Mesenchymal stem cell (in vitro differentiated cells and primary cell): ENCODE results near the gene RNU1-4.
"Not testable (repeated sequence)": the region's sequence is repeated elsewhere in the genome, so short reads cannot be mapped to it uniquely, and the experiment has no call there.

Experiments
- DNase-seq: peaks from one replicate; pipeline ENCODE4 v3.0.0-alpha.2; 2013
- H2AFZ ChIP-seq: one replicate; pipeline ENCODE4 v1.6.1; 2013; ENCODE audit warnings: low read depth, mild to moderate bottlenecking, control low read depth, inconsistent platforms, low read length, moderate library complexity
- H2AK5ac ChIP-seq: 2 replicates; pipeline ENCODE4 v1.6.1; 2013; ENCODE audit warnings: low read length, moderate library complexity, mild to moderate bottlenecking, inconsistent platforms; ENCODE audit not compliant: severe bottlenecking
- H2BK120ac ChIP-seq: one replicate; pipeline ENCODE4 v1.6.1; 2013; ENCODE audit warnings: low read depth, mild to moderate bottlenecking, inconsistent platforms, low read length, moderate library complexity
- H2BK12ac ChIP-seq, 2 experiments: one replicate each; pipeline ENCODE4 v1.6.1; 2013; ENCODE audit warnings: inconsistent platforms in 2 of 2, low read length in 2 of 2, mild to moderate bottlenecking in 2 of 2, moderate library complexity in 2 of 2, control low read depth in 1 of 2
- H2BK15ac ChIP-seq: one replicate; pipeline ENCODE4 v1.6.1; 2013; ENCODE audit warnings: mild to moderate bottlenecking, low read depth, inconsistent platforms; ENCODE audit not compliant: poor library complexity, severe bottlenecking
- H2BK5ac ChIP-seq: 2 replicates; pipeline ENCODE4 v1.6.1; 2013; ENCODE audit warnings: low read depth, mild to moderate bottlenecking, low read length, control low read depth, inconsistent platforms; ENCODE audit not compliant: poor library complexity, severe bottlenecking
- H3K14ac ChIP-seq, 2 experiments: one replicate each; pipeline ENCODE4 v1.6.1; 2013; ENCODE audit warnings: inconsistent platforms in 2 of 2, low read length in 2 of 2, control low read depth in 1 of 2, mild to moderate bottlenecking in 1 of 2, moderate library complexity in 1 of 2
- H3K18ac ChIP-seq, 2 experiments: one replicate each; pipeline ENCODE4 v1.6.1; 2013; ENCODE audit warnings: inconsistent platforms in 2 of 2, low read length in 2 of 2, control low read depth in 1 of 2, low read depth in 1 of 2, mild to moderate bottlenecking in 1 of 2
- H3K23ac ChIP-seq, 2 experiments: one replicate each; pipeline ENCODE4 v1.6.1; 2013; ENCODE audit warnings: inconsistent platforms in 2 of 2, low read length in 2 of 2, mild to moderate bottlenecking in 2 of 2, moderate library complexity in 2 of 2, control low read depth in 1 of 2
- H3K27ac ChIP-seq: 2 replicates; pipeline ENCODE4 v1.5.1; 2013; ENCODE audit warnings: mild to moderate bottlenecking, moderate library complexity, low read length, control low read depth, inconsistent platforms; ENCODE audit not compliant: poor library complexity, severe bottlenecking
- H3K27me3 ChIP-seq, 2 experiments: 2 replicates each; pipeline versions ENCODE4 v1.6.1 to v1.7.0; 2013; ENCODE audit warnings: low read length in 2 of 2, mild to moderate bottlenecking in 2 of 2, moderate library complexity in 2 of 2, control low read depth in 1 of 2, inconsistent platforms in 1 of 2; ENCODE audit not compliant: control insufficient read depth in 1 of 2, insufficient read depth in 1 of 2
- H3K36me3 ChIP-seq, 2 experiments: 2 replicates each; pipeline versions ENCODE4 v1.6.1 to v1.7.0; 2013; ENCODE audit warnings: low read length in 2 of 2, control low read depth in 1 of 2, inconsistent platforms in 1 of 2, low read depth in 1 of 2, mild to moderate bottlenecking in 1 of 2; ENCODE audit not compliant: insufficient read depth in 2 of 2, control insufficient read depth in 1 of 2
- H3K4ac ChIP-seq, 2 experiments: one replicate each; pipeline ENCODE4 v1.6.1; 2013; ENCODE audit warnings: inconsistent platforms in 2 of 2, low read length in 2 of 2, mild to moderate bottlenecking in 2 of 2, moderate library complexity in 2 of 2, control low read depth in 1 of 2, low read depth in 1 of 2
- H3K4me1 ChIP-seq: 2 replicates; pipeline ENCODE4 v1.6.1; 2013; ENCODE audit warnings: low read depth, low read length, control low read depth; ENCODE audit not compliant: control insufficient read depth, insufficient read depth
- H3K4me2 ChIP-seq: 2 replicates; pipeline ENCODE4 v1.6.1; 2013; ENCODE audit warnings: low read length, mild to moderate bottlenecking, inconsistent platforms; ENCODE audit not compliant: poor library complexity, severe bottlenecking
- H3K4me3 ChIP-seq, 2 experiments: 2 replicates each; pipeline versions ENCODE4 v1.5.1 to v1.7.0; 2013; ENCODE audit warnings: low read length in 2 of 2, mild to moderate bottlenecking in 2 of 2, control low read depth in 1 of 2, low read depth in 1 of 2; ENCODE audit not compliant: insufficient read depth in 1 of 2
- H3K79me1 ChIP-seq: replicated peaks from 2 replicates; pipeline ENCODE4 v1.6.1; 2013; ENCODE audit warnings: mild to moderate bottlenecking, control low read depth, low read length, inconsistent platforms; ENCODE audit not compliant: poor library complexity, severe bottlenecking
- H3K9ac ChIP-seq: 2 replicates; pipeline ENCODE4 v1.7.0; 2013; ENCODE audit warnings: mild to moderate bottlenecking, low read length, moderate library complexity
- H3K9me3 ChIP-seq: 2 replicates; pipeline ENCODE4 v1.7.0; 2013; ENCODE audit warnings: mild to moderate bottlenecking, low read length; ENCODE audit not compliant: control insufficient read depth
- H4K8ac ChIP-seq: one replicate; pipeline ENCODE4 v1.6.1; 2013; ENCODE audit warnings: inconsistent platforms, mild to moderate bottlenecking, low read length, moderate library complexity
- H4K91ac ChIP-seq: one replicate; pipeline ENCODE4 v1.6.1; 2013; ENCODE audit warnings: mild to moderate bottlenecking, low read length, inconsistent platforms
- WGBS: methylation state at CpG from one replicate; pipeline ENCODE4 v1.1.7; 2013; ENCODE audit warnings: mixed read lengths; 5-methylcytosine and 5-hydroxymethylcytosine counted together

RNU1-4 gene

GRCh38 chr1:16692717-16693448 lies 47.4 kb upstream of the RNU1-4 start:
- not testable (repeated sequence) for H3K9me3 ChIP-seq, H2BK120ac ChIP-seq, H3K9ac ChIP-seq, H4K8ac ChIP-seq, H3K36me3 ChIP-seq, H3K79me1 ChIP-seq, H3K4me2 ChIP-seq, H3K27me3 ChIP-seq, H4K91ac ChIP-seq, H2BK12ac ChIP-seq, H3K4ac ChIP-seq, H2AK5ac ChIP-seq, H2BK15ac ChIP-seq, H2AFZ ChIP-seq, H2BK5ac ChIP-seq, H3K23ac ChIP-seq, H3K4me3 ChIP-seq, H3K18ac ChIP-seq, H3K27ac ChIP-seq, H3K4me1 ChIP-seq, DNase-seq, H3K14ac ChIP-seq
- no CpG with 5 or more reads among the region's 79 CpGs for WGBS

DNA sequence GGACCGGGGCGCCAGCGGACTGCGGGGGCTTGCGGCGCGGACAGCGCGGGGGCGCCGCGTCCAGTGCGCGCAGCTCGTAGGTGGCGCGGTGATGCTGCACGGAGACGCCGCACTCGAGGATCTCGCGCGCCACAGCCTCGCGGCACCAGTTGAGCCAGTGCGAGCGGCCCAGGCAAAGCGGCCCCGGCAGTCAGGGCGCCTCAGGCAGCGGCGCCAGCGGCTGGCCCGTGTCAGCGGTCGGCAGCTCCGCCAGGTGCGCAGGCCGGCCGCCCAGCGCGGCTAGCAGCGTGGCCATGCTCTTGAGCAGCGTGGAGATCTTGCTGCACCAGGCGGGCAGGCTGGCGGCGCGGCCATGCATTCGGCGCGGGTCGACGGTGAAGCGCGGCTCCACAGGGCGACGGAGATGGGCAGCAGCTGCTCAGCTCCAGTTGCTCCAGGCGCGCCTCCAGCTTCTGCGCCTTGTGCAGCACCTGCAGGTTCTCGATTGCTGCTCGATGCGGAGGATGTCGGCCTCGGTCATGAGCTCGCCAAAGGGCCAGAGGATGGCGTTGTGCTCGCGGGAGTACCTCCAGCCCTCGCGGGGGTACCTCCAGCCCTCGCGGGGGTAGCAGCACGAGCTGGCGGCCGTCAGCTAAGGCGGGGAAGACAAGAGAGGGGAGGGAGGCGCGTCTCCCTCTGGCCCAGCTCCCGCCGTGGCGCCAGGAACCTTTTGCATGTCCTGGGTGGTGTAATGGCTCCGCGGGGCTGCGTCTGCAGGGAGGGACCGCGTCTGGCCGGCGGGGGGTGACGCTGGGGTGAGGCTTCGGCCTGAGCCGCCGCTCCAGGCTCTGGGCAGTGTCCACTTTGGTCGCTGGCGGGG lies 46.6 kb upstream of the RNU1-4 start:
- not testable (repeated sequence) for H3K23ac ChIP-seq, H3K27ac ChIP-seq, H4K8ac ChIP-seq, H2BK5ac ChIP-seq, H3K4me1 ChIP-seq, H2BK12ac ChIP-seq, H3K79me1 ChIP-seq, DNase-seq, H2AK5ac ChIP-seq, H3K9me3 ChIP-seq, H3K14ac ChIP-seq, H4K91ac ChIP-seq, H2BK15ac ChIP-seq, H3K4me3 ChIP-seq, H3K4ac ChIP-seq, H2AFZ ChIP-seq, H3K36me3 ChIP-seq, H3K4me2 ChIP-seq, H3K9ac ChIP-seq, H2BK120ac ChIP-seq, H3K18ac ChIP-seq, H3K27me3 ChIP-seq
- WGBS, result no CpG with 5 or more reads among the region's 96 CpGs

- H2BK12ac ChIP-seq, H2BK15ac ChIP-seq, H3K27ac ChIP-seq, H2BK120ac ChIP-seq, H2AK5ac ChIP-seq, H3K23ac ChIP-seq, H3K36me3 ChIP-seq, H3K4me1 ChIP-seq, H3K9ac ChIP-seq, DNase-seq, H3K14ac ChIP-seq, H3K4me3 ChIP-seq, H2AFZ ChIP-seq, H3K4me2 ChIP-seq, H4K8ac ChIP-seq, H3K27me3 ChIP-seq, H2BK5ac ChIP-seq, H3K79me1 ChIP-seq, H3K9me3 ChIP-seq, H3K18ac ChIP-seq, H4K91ac ChIP-seq, H3K4ac ChIP-seq: not testable (repeated sequence)
- no CpG with 5 or more reads among the region's 16 CpGs for WGBS
Observed at GRCh38 chr1:16694308-16694702, 46.0 kb upstream of the RNU1-4 start.

DNA sequence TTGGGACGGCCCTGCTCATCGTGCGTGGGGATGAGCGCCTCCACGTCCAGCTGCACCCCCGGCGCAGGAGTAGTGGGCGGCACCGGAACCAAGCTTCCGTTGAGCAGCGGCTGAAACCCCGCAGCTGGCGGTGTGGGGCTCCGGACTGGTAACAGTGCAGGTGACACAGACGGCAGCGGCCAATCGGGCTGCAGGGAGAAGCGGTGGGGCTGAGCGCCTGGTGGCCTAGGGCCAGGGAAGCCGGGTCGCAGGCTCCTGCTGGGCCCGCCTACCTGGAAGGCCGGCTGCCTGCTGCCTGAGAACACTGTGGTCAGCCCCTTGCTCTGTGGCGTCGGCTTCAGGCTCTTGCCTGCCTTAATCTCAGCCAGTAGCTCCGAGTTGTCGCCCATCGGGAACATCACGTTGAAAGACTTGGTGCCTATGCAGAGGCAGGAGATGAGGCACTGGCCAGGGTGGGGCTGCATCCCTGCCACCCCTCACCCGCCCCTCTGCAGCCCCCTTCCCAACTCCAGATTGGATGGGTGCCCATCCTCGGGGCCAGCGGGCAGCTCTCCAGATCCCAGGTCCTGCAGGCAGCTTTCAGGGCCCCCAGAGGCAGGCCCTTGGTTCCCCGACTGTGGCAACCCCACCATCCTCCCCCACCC lies 43.7 kb upstream of the RNU1-4 start:
- H3K4me1 ChIP-seq, H2AFZ ChIP-seq, H3K4ac ChIP-seq, H2BK5ac ChIP-seq, H3K4me3 ChIP-seq, H2BK12ac ChIP-seq, H3K18ac ChIP-seq, H2BK120ac ChIP-seq, H3K4me2 ChIP-seq, H3K14ac ChIP-seq, H2BK15ac ChIP-seq, H3K9me3 ChIP-seq, H4K91ac ChIP-seq, H4K8ac ChIP-seq, H3K79me1 ChIP-seq, DNase-seq, H3K36me3 ChIP-seq, H3K27me3 ChIP-seq, H2AK5ac ChIP-seq, H3K23ac ChIP-seq, H3K9ac ChIP-seq, H3K27ac ChIP-seq: not testable (repeated sequence)
- 72% methylated on average over 7 of the region's 33 CpGs for WGBS
